Inflammatory macrophage treated with lipopolysaccharide for 4 hours (primary cell): ENCODE results near the gene SHROOM4.

ENCODE experiments used
- DNase-seq: peaks from one replicate; pipeline ENCODE4 v3.0.0-alpha.2; 2020

SHROOM4 gene, protein sequence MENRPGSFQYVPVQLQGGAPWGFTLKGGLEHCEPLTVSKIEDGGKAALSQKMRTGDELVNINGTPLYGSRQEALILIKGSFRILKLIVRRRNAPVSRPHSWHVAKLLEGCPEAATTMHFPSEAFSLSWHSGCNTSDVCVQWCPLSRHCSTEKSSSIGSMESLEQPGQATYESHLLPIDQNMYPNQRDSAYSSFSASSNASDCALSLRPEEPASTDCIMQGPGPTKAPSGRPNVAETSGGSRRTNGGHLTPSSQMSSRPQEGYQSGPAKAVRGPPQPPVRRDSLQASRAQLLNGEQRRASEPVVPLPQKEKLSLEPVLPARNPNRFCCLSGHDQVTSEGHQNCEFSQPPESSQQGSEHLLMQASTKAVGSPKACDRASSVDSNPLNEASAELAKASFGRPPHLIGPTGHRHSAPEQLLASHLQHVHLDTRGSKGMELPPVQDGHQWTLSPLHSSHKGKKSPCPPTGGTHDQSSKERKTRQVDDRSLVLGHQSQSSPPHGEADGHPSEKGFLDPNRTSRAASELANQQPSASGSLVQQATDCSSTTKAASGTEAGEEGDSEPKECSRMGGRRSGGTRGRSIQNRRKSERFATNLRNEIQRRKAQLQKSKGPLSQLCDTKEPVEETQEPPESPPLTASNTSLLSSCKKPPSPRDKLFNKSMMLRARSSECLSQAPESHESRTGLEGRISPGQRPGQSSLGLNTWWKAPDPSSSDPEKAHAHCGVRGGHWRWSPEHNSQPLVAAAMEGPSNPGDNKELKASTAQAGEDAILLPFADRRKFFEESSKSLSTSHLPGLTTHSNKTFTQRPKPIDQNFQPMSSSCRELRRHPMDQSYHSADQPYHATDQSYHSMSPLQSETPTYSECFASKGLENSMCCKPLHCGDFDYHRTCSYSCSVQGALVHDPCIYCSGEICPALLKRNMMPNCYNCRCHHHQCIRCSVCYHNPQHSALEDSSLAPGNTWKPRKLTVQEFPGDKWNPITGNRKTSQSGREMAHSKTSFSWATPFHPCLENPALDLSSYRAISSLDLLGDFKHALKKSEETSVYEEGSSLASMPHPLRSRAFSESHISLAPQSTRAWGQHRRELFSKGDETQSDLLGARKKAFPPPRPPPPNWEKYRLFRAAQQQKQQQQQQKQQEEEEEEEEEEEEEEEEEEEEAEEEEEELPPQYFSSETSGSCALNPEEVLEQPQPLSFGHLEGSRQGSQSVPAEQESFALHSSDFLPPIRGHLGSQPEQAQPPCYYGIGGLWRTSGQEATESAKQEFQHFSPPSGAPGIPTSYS (N-terminal part only)

DNA sequence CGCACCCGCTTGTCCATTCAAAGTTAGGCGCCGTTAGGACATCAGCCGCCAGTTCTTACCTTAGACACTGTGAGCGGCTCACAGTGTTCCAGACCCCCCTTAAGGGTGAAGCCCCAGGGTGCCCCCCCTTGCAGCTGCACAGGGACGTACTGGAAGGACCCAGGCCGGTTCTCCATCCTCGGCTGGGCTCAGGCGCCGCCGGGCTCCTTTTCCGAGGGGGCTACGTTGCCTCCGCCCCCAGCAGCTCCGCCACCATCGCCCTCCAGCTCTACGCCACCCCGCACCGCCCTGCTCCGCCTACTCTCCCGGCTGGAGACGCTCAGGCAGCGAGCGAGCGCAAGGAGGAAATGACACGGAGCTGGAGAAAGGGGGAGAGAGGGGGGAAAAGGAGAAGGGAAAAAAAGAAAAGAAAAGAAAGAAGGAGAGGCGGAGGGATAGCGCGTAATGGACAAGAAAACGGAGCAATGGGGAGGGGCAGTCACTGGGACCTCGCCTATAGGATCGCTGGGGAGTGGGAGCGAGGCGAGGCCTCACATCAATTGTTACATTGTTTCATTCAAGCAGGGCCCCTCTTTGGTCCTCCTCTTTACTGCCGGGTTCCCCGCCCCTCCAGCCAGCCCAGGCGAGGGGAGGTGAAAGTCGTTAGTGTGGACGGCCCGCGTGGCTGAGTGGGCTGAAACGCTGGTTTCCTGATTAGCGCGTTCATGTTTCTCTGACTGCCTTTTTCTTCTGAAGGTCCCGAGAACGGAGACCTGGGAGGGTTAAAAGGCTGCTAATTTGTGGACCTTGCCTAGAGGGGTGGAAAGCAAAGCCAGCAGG is at the start of gene SHROOM4:
Gene SHROOM4 (minus strand): TSS at position 352 of the 819 bp plus-strand sequence. CDS start 176 bp downstream, at position 176.
- peak; percentile 10 for DNase-seq

DNA sequence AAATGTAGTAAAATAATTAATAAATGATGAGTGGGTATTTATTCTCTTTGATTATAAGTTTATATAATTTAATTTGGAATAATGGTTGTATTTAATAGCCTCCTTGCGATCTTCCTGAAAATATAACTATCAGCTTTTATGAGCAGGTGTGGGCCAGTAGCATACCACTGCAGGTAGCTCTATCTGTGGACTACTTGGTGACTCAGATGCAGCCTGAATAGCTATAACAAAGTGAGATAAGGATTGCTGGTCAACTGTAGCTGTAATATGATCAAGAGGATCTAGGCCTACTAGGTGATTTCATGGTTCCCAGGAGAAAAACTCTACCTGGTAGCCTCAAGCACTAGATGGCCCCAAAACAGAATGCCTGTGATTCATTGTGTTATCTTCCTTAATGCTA is 49.5 kb upstream of the SHROOM4 start:
- DNase-seq = no peak

DNA sequence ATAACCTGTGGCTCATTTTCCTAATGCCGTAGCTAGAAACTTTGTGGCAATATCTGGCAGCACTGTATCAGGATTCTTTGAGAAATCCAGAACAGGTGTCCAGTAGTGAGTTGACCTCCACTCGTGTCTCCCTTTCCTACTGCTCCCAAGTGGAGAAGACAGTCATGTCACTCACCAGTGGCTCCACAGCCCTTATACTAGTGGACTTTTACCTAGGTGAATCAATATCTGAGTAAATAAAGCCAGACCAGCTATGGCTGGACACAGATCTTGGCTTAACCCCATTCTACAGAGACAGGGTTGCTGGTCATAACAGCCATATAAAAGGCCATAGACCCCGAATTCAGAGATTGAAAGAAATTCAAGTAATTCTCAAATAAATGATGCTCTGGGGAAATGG is 46.5 kb upstream of the SHROOM4 start:
- no peak for DNase-seq

DNA sequence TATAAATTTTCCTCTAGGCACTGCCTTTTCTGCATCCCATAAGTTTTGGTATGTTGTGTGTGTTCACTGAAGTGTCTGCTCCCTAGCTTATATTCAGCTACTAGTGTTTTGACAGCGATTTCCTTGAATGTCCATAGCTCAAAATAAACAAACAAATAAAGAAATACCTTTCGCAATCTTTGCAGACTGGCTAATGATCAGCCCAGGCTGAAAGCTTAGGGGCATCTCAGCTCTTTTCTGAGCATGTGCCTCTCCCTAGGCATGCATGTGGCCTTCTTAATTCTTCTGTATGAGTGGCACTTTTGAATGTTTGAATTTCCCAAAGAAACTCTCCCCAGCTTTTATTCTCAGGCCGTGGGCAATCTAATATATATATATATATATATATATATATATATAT is 44.6 kb upstream of the SHROOM4 start:
- DNase-seq = no peak

DNA sequence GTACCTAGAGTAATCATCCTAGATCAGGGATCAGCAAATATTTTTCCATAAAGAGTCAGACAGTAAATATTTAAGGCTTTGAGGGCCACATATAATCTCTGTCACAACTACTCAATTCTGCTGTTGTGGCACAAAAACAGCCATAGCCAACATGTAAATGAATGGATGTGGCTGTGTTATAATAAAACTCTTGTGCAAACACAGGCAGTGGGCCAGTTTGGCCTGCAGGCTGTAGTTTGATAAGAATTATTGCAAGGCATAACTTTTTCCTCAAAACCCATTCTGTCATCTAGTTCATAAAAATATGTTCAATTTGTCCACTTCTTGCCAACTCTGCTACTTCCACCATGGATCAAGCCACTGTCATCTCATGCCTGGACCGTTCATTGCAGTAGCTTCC is 39.4 kb upstream of the SHROOM4 start:
- no peak for DNase-seq

DNA sequence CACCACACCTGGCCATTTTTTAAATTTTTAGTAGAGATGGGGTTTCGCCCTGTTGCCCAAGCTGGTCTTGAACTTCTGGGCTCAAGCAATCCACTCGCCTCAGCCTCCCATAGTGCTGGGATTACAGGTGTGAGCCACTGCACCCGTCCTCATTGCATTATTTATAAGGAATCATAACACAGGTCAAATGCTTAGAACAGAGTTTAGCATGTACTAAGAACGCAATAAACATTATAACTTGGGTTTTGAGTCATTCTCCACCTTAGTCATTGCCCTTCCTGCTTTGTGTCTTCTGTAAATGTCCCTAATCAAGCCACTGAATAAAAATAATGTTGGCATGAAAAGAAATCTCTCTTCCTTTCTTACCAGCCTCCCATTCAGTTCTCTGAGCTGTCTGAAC is 38.5 kb upstream of the SHROOM4 start:
- no peak for DNase-seq

DNA sequence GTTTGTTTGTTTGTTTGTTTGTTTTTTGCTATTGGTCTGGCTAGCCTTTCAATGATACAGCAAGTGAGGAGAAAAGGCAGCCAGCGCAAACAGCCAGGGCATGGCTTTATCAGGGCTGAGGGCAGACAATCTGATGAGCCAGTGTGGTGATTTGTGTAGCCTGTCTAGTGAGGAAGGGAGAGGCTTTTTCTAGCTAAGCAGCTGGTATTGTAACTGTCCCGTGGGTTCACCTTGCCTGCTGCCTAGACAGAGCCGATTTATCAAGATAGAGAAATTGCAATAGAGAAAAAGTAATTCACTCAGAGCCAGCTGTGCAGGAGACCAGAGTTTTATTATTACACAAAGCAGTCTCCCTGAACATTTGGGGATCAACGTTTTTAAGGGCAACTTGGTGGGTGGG is 28.2 kb upstream of the SHROOM4 start:
- no peak for DNase-seq

DNA sequence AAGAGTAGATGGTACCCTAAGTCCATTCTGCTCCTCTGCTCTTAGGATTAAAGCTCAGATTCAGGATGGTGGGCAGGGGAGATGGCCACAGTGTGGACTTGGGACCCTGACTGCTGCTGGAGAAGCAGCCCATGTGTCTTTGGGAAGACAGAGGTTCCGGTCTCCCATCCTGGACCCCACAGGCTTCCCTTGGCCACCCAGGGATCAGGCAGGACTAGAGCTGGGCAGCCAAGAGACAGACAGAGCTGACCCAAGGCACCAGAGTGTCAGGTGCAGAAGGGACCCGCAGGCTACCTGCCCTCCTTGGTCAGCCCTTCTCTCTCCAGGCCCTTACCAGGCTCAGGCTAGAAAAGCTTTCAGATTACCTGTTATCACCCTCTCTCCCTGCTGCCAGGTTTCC is 25.7 kb upstream of the SHROOM4 start:
- no peak for DNase-seq

DNA sequence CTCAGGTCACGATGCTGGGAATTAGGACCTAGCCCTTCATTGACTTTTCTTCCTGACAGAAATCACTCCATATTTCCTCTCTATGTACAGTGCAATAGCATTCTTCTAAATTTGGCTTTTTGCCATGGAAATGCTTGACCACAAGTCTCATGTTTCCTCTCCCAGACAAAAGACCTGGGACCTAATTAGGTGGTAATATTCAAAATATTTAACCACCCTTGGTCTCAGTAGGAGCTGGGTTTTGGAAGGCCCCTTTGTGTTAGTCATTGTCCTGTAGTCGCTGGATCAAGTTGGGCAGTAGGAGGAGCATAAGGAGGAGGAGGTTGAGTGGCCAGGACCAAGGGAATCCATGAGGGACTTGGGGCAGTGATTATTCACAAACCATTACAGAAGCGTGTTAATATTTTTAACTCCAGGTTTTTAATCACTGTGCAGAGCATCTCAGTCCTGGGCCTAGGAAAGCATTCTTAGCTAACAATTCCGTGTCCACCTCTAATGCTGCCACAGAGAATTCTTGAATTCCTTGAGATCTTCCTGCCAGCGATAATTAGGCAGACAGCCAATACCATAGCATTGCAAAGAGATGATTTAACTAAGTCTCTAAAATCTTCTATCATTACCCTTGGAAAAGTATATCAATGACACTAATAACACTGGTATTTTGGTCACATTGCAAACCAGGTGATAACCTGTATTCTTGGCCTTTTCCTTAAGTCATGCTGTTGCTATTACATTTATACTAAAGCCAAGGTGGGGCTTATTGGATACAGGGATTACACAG is 25.0 kb upstream of the SHROOM4 start:
- no peak for DNase-seq

DNA sequence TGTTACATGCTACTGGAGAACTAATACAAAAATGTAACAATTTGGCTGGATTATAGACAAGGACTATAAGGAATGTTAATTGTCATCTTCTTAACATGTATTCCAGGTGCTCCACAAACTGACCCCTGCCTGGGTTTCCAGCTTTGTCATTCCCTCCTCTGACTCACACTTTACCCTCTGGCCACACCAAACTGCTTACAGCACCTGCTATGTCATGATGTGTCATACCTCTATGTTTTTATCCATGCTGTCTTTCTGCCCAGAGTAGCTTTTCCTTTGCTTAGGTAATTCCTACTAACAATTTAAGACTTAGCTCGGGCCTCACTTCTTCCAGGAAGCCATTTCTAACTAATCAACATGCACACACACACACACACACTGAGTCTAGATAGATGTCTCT is 14.0 kb upstream of the SHROOM4 start:
- DNase-seq = no peak

DNA sequence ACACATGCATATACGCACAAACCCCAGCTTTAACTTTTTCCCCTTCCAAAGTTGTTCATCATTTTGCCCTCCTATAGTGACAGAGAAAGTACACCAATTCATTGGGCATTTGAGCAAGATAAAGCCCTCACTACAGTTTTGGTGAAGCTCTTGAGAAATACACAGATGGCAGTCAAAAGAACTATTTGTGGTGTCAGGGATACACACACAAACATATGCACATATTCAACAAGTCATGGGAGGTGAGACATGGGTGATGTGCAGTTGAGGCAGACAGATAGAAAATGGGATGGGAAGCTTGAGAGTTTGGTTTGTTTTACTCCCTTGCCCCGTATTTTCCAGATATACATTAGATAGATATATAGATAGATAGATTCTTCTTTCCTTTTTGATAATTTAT is 11.8 kb upstream of the SHROOM4 start:
- DNase-seq = no peak

DNA sequence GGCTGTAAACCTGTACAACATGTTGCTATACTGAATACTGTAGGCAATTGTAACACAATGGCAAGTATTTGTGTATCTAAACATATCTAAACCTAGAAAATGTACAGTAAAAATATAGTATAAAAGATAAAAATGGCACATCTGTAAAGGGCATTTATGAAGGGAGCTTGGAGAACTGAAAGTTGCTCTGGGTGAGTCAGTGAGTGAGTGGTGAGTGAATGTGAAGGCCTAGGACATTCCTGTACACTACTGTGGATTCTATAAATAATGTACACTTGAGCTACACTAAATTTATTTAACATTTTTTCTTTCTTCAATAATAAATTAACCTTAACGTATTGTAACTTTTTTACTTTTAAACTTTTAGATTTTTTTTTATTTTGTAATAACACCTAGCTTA is 5.0 kb upstream of the SHROOM4 start:
- no peak for DNase-seq

DNA sequence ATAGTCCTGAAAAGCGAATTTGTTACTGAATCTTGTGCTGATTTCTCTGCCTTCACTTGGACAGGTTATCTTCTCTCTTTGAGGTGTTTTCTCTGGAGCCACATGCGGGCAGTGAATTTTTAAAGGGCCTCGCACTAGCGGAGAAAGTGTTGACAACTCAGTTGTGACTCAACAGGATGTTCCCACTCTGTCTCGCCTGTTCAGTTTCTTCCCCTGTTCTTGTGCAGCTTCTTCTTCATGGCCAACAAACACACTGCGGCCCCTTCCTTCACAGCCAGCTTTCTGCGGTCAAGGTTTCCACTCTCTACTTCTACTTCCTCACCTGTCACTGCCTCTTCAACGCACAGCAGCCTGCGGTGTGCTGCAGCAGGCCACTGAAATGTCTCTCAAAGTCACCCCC is 1.1 kb upstream of the SHROOM4 start:
- DNase-seq = peak; percentile 5

DNA sequence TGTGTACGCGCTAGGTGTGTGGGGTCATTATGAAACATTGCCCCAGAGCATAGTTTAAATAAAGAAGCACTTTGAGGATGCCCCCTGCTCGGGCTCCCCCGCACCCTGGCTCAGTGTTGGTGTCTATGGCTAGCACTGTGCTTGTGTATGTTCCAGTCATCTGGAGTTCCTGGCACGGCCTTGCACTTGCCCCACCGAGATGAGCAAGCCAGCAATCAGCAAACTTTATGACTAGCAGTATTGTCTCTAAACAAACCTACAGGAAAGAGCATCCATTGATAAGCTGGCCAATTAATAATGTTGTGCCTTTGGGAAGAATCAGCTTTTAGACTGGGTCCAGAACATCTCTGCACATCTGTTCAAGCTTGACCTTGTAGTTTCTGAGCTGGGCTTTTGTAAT is 707 bp upstream of the SHROOM4 start:
- no peak for DNase-seq

DNA sequence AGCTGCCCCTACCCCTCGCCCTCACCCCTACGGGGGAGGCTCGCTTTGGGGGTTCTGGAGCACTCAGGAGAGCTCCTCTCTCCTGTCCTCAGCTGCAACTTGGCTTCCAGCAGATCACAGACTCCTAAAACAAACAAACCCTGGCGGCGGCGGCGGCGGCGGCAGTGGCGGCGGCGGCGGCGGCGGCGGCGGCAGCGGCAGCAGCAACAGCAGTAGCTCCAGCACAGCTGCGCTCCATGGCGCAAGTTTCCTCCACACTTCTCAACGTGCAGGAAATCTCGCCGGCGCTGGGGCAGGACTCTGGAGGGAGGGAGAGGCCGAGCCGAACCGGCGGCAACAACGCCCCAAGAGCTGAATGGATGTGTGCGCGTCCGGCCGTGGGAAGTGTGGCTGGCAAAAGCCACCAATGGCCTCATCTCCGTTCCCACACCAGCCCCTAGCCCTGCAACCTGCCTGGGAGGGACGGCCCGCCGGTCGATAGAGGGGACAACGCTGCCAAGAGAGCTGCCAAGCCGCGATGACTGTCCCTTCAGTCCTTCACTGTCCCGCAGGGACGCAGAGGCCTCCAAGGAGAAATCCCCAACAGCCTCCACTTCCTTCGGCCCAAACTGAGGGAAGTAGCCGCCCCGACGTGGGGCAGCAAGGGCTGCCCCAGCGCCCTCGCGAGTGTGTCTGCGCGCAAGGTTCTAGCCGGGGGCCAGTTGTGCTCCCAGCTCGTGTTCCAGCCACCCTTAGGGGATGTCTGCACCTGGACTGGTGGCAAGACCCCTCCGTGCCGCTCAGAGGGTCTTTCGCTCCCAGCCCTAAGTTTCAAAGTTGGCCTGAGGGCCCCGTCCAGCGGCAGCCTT is 775 bp downstream of the SHROOM4 start:
- DNase-seq = peak; percentile 10

DNA sequence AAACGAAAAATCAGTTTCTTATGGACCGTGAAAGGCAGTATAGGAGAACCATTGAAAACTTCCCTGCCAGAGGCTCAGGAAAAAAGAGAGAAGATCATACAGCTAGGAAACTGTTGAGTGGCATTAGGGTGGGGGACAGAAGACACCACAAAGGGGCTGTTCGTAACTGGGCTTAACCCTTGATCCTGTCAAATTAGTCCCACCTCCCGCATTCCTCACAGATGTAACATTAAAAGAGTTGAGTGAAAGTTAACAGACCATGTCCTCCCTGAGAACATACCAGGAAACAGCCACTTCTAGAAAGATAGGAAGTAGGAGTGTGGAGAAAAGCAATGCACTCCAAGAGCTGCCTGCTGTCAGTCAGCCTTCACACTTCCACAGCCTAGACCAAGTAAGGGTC is 8.7 kb downstream of the SHROOM4 start:
- DNase-seq = no peak

DNA sequence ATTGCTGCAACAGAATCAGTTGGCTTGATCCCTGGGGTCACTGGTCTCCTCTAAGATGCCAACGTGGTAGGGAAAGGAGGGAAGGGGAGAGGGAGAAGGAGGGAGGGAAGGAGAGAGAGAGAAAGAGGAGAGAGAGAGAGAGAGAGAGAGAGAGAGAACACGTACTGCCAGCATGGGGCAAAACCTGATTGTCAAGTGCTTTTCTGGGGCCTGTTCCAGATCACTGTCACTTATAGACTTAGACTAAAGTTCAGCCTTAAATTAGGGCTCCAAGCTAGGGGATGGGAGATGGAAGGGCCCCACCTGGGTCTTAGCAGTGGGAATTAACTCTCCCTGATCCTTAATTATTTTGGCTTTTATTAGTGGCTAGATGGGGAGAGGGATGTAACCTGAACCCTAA is 12.9 kb downstream of the SHROOM4 start:
- no peak for DNase-seq

DNA sequence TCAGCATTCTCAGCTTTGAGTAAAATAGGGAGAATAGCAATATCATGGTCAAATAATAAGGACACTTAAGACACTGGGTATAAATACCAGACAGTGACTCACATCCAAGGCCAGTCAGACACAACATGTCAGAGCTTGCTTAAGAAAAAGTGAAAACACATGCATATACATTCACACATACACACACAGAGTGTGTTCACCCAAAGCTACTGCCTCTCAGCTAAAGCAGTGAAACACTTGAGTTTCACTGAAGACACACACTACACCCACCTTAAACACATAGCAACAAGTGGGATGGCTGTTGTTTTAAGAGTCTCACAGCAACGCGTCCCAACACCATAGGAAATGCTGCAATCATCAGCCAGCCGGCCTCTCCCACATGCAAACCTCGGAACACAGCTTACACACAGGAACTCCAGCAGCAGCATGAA is 14.4 kb downstream of the SHROOM4 start:
- DNase-seq = peak; percentile 45

DNA sequence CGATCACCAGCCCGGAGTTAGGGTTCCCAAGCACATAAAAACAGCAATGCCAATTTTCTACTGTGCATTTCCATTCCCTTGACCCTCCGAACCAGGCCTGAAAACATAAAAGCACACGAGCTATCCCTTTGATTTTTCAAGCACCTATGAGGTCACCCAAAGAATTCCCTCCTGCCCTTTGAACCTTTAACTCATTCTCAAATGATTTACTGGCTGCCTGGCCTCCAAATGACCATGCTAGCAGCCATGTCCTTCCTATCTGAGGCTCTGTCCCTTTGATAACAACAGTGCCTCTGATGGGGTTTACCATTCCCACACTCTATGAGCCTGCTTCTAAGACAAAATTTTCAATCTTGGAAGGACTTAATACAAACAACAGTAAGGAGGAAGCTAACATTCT is 15.2 kb downstream of the SHROOM4 start:
- DNase-seq = no peak

DNA sequence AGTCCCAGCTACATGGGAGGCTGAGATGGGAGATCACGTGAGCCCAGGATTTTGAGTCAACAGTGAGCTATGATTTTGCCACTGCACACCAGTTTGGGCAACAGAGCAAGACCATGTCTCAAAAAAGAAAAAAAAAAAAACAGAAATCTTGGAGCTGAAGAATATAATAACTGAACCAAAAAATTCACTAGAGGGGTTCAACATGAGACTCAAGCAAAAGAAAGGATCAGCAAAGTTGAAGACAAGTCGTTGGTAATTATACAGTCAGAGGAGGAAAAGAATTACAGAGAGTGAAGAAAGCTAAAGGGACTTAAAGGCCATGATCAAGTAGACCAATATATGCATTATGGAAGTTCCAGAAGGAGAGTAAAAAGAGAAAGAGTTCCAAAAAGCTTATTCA is 26.9 kb downstream of the SHROOM4 start:
- DNase-seq = no peak

DNA sequence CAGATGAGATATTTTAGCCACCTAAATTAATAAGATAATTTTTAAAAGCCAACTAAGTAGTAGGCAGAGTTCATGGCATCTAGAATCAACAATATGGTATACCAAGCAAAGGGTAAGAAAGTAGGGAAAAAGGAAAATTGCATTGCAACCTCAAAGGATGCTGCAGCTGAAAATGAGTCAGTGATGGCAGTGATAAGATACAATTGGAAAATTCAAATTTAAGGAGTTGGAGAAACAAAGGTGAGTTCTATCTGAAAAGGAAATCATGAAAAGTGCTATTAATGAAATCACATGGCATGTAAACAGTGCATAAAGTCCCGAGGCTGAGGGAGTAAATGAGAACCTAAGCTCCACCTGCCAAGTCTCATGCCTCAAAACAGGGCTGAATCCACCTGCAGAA is 33.9 kb downstream of the SHROOM4 start:
- no peak for DNase-seq
